ENCODE data around the gene USP32. TPM values are rescaled to one million over a fixed set of nuclear protein-coding genes. Genes with fewer than 3 reads are reported as not detected.

Gene USP32
- total RNA-seq, 1 experiment from 2014 or later = 103 TPM

DNA sequence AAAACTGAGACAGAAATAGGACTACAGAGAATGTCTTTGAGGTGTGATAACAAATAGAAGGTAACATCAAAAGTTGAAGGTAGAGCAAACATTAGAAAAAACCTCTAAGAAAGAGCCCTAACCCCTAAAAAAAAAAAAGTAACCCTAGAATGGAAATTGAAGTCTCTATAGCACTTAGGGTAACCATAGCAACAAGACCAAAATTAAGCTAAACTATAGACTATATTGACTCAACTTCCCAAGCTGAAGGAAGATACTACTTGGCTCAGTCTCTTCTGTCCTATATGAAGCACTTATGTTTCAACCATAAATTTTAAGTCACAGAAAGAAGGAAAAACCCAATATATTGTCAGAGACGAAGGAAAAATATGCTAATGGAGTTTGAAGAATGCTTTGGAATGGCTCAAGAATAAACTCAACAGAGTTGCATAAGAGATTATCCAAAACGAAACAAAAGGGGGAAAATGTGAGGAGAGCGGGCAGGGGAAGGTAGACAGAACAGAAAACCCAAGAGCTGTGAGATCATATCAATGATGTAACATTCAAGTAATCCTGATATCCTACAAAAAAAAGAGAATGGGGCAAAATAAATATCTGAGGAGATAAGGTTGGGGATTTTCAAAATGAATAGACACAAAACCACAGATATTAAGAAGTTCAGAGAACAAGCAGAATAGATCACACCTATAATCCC, 88.4 kb downstream of the USP32 start (continued):
- TF ChIP-seq, protein P1, sequence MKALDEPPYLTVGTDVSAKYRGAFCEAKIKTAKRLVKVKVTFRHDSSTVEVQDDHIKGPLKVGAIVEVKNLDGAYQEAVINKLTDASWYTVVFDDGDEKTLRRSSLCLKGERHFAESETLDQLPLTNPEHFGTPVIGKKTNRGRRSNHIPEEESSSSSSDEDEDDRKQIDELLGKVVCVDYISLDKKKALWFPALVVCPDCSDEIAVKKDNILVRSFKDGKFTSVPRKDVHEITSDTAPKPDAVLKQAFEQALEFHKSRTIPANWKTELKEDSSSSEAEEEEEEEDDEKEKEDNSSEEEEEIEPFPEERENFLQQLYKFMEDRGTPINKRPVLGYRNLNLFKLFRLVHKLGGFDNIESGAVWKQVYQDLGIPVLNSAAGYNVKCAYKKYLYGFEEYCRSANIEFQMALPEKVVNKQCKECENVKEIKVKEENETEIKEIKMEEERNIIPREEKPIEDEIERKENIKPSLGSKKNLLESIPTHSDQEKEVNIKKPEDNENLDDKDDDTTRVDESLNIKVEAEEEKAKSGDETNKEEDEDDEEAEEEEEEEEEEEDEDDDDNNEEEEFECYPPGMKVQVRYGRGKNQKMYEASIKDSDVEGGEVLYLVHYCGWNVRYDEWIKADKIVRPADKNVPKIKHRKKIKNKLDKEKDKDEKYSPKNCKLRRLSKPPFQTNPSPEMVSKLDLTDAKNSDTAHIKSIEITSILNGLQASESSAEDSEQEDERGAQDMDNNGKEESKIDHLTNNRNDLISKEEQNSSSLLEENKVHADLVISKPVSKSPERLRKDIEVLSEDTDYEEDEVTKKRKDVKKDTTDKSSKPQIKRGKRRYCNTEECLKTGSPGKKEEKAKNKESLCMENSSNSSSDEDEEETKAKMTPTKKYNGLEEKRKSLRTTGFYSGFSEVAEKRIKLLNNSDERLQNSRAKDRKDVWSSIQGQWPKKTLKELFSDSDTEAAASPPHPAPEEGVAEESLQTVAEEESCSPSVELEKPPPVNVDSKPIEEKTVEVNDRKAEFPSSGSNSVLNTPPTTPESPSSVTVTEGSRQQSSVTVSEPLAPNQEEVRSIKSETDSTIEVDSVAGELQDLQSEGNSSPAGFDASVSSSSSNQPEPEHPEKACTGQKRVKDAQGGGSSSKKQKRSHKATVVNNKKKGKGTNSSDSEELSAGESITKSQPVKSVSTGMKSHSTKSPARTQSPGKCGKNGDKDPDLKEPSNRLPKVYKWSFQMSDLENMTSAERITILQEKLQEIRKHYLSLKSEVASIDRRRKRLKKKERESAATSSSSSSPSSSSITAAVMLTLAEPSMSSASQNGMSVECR (CRISPR knock-in tag; IDR thresholded peaks at IDR 0.05; ENCODE audit: borderline replicate concordance) = no peak
- TF ChIP-seq, protein P2, sequence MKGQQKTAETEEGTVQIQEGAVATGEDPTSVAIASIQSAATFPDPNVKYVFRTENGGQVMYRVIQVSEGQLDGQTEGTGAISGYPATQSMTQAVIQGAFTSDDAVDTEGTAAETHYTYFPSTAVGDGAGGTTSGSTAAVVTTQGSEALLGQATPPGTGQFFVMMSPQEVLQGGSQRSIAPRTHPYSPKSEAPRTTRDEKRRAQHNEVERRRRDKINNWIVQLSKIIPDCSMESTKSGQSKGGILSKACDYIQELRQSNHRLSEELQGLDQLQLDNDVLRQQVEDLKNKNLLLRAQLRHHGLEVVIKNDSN (CRISPR knock-in tag; IDR thresholded peaks at IDR 0.05) = no peak
- TF ChIP-seq ZNF416 (CRISPR knock-in tag; IDR thresholded peaks at IDR 0.05) = no peak
- TF ChIP-seq, protein P3, sequence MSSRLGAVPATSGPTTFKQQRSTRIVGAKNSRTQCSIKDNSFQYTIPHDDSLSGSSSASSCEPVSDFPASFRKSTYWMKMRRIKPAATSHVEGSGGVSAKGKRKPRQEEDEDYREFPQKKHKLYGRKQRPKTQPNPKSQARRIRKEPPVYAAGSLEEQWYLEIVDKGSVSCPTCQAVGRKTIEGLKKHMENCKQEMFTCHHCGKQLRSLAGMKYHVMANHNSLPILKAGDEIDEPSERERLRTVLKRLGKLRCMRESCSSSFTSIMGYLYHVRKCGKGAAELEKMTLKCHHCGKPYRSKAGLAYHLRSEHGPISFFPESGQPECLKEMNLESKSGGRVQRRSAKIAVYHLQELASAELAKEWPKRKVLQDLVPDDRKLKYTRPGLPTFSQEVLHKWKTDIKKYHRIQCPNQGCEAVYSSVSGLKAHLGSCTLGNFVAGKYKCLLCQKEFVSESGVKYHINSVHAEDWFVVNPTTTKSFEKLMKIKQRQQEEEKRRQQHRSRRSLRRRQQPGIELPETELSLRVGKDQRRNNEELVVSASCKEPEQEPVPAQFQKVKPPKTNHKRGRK (CRISPR knock-in tag; IDR thresholded peaks at IDR 0.05; ENCODE audit: borderline replicate concordance) = no peak
- TF ChIP-seq ZNF671 (CRISPR knock-in tag; IDR thresholded peaks at IDR 0.05) = no peak
- no peak for TF ChIP-seq KAT7 (CRISPR knock-in tag; IDR thresholded peaks at IDR 0.05; ENCODE audit: borderline replicate concordance)
- TF ChIP-seq NR3C1 (CRISPR knock-in tag; conservative IDR thresholded peaks at IDR 0.05; ENCODE audit: low read depth) = no peak
- TF ChIP-seq, protein P4, sequence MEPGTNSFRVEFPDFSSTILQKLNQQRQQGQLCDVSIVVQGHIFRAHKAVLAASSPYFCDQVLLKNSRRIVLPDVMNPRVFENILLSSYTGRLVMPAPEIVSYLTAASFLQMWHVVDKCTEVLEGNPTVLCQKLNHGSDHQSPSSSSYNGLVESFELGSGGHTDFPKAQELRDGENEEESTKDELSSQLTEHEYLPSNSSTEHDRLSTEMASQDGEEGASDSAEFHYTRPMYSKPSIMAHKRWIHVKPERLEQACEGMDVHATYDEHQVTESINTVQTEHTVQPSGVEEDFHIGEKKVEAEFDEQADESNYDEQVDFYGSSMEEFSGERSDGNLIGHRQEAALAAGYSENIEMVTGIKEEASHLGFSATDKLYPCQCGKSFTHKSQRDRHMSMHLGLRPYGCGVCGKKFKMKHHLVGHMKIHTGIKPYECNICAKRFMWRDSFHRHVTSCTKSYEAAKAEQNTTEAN (CRISPR knock-in tag; IDR thresholded peaks at IDR 0.05) = no peak
- no peak for TF ChIP-seq CREM (CRISPR knock-in tag; IDR thresholded peaks at IDR 0.05)
- TF ChIP-seq, protein P5, sequence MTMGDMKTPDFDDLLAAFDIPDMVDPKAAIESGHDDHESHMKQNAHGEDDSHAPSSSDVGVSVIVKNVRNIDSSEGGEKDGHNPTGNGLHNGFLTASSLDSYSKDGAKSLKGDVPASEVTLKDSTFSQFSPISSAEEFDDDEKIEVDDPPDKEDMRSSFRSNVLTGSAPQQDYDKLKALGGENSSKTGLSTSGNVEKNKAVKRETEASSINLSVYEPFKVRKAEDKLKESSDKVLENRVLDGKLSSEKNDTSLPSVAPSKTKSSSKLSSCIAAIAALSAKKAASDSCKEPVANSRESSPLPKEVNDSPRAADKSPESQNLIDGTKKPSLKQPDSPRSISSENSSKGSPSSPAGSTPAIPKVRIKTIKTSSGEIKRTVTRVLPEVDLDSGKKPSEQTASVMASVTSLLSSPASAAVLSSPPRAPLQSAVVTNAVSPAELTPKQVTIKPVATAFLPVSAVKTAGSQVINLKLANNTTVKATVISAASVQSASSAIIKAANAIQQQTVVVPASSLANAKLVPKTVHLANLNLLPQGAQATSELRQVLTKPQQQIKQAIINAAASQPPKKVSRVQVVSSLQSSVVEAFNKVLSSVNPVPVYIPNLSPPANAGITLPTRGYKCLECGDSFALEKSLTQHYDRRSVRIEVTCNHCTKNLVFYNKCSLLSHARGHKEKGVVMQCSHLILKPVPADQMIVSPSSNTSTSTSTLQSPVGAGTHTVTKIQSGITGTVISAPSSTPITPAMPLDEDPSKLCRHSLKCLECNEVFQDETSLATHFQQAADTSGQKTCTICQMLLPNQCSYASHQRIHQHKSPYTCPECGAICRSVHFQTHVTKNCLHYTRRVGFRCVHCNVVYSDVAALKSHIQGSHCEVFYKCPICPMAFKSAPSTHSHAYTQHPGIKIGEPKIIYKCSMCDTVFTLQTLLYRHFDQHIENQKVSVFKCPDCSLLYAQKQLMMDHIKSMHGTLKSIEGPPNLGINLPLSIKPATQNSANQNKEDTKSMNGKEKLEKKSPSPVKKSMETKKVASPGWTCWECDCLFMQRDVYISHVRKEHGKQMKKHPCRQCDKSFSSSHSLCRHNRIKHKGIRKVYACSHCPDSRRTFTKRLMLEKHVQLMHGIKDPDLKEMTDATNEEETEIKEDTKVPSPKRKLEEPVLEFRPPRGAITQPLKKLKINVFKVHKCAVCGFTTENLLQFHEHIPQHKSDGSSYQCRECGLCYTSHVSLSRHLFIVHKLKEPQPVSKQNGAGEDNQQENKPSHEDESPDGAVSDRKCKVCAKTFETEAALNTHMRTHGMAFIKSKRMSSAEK (CRISPR knock-in tag; IDR thresholded peaks at IDR 0.05; ENCODE audit: borderline replicate concordance) = no peak

DNA sequence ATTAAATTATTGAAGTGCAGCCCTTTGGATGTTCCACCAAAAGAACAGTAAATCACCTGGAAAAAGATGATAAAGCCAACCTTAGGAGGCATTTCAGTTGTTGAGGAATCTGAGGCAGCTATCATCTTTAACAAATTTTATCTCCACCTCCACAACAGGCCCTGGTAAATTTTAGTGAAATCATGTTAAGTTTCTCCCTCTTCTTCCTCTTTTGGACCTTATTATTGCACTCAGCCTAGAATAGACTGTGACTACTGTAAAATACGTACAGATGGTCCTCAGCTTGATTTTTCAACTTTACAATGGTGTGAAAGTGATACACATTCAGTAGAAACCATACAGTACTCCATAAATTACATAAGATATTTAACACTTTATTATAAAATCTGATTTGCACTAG, 90.3 kb downstream of the USP32 start:
- no peaks in the 10 kb centered on the region for H3K9me3 Mint-ChIP-seq
- no peak overlapping the region; the same call in 1 of the 2 replicates for H3K27ac Mint-ChIP-seq
- DNase-seq (ENCODE audit: low spot score) = no peak
- H3K27me3 Mint-ChIP-seq (ENCODE audit: low read depth) = no peaks in the 10 kb centered on the region
- ATAC-seq = no peak
- no peaks in the 10 kb centered on the region for H3K36me3 Mint-ChIP-seq
- POLR2A ChIA-PET = interaction anchor here (0.6 kb wide), 1 partner anchor 11 kb away, joined by 3 read pairs; no protein-coding TSS in a partner anchor
- CTCF ChIA-PET = no interaction called here
- H3K4me1 Mint-ChIP-seq = peaks cover 19% of the 10 kb centered on the region
- H3K4me3 Mint-ChIP-seq = no peak overlapping the region
- TF ChIP-seq ETV6 (CRISPR knock-in tag; IDR thresholded peaks at IDR 0.05) = no peak
- TF ChIP-seq GABPB1 (CRISPR knock-in tag; IDR thresholded peaks at IDR 0.05) = no peak
- TF ChIP-seq EMX1 (CRISPR knock-in tag; IDR thresholded peaks at IDR 0.05) = no peak
- TF ChIP-seq ZNF263 (CRISPR knock-in tag; IDR thresholded peaks at IDR 0.05; ENCODE audit: low read depth) = no peak
- TF ChIP-seq, protein P6, sequence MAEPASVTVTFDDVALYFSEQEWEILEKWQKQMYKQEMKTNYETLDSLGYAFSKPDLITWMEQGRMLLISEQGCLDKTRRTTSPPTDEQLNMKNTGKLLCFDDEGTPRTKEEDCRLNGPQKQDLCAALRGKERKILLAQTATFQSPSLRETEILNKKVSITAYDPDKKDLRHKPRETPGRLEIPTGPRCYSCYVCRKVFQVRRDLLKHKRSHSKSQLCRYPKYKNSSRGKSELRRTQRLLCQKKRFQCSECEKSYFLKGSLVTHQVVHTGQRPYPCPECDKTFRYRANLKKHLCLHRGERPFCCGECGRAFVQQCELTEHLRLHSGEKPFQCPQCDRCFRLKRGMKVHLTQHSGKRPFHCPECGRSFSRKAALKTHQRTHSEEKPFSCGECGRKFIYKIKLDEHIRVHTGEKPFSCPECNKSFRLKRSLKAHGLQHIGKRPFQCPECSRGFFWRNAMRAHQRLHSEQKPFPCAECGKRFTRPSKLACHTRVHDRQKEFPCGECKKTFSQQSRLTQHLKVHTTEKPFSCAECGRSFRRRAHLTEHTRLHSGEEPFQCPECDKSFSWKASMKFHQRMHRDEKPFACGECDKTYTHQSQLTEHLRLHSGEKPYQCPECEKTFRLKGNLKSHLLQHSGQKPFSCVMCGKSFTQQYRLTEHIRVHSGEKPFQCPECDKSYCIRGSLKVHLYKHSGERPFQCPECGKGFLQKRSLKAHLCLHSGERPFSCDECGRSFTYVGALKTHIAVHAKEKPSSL (CRISPR knock-in tag; conservative IDR thresholded peaks at IDR 0.05) = no peak
- TF ChIP-seq, protein P7, sequence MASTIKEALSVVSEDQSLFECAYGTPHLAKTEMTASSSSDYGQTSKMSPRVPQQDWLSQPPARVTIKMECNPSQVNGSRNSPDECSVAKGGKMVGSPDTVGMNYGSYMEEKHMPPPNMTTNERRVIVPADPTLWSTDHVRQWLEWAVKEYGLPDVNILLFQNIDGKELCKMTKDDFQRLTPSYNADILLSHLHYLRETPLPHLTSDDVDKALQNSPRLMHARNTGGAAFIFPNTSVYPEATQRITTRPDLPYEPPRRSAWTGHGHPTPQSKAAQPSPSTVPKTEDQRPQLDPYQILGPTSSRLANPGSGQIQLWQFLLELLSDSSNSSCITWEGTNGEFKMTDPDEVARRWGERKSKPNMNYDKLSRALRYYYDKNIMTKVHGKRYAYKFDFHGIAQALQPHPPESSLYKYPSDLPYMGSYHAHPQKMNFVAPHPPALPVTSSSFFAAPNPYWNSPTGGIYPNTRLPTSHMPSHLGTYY (CRISPR knock-in tag; IDR thresholded peaks at IDR 0.05) = no peak
- TF ChIP-seq, protein P8, sequence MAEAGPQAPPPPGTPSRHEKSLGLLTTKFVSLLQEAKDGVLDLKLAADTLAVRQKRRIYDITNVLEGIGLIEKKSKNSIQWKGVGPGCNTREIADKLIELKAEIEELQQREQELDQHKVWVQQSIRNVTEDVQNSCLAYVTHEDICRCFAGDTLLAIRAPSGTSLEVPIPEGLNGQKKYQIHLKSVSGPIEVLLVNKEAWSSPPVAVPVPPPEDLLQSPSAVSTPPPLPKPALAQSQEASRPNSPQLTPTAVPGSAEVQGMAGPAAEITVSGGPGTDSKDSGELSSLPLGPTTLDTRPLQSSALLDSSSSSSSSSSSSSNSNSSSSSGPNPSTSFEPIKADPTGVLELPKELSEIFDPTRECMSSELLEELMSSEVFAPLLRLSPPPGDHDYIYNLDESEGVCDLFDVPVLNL (CRISPR knock-in tag; IDR thresholded peaks at IDR 0.05; ENCODE audit: borderline replicate concordance, low read depth) = no peak
- TF ChIP-seq GRHL2 (CRISPR knock-in tag; IDR thresholded peaks at IDR 0.05; ENCODE audit: insufficient replicate concordance, severe bottlenecking) = no peak

All from WTC11 (cell line).